Measurements from ENCODE around the gene STAMBP.
"Not testable (repeated sequence)": the region's sequence is repeated elsewhere in the genome, so short reads cannot be mapped to it uniquely, and the experiment has no call there.

The STAMBP gene

GRCh38 chr2:73903313-73903712 is 74.6 kb downstream of the STAMBP start:
- H3K4me3 ChIP-seq (ENCODE audit: low read depth, low read length): no peak overlapping the region
- no peak for DNase-seq (ENCODE audit: low read depth)
- no peak for TF ChIP-seq POLR2A (IDR thresholded peaks at IDR 0.05; ENCODE audit: extremely low read depth, insufficient read length)
- TF ChIP-seq CTCF (IDR thresholded peaks at IDR 0.05; ENCODE audit: low read depth, low read length): no peak
- no peak for TF ChIP-seq MYC (IDR thresholded peaks at IDR 0.05; ENCODE audit: low read depth, low read length)
- no peak for TF ChIP-seq MAX (IDR thresholded peaks at IDR 0.05; ENCODE audit: low read depth, low read length)

- not testable (repeated sequence) for DNase-seq (ENCODE audit: low read depth); H3K4me3 ChIP-seq (ENCODE audit: low read depth, low read length)
These were observed 75.3 kb downstream of the STAMBP start for GRCh38 chr2:73903949-73904613.

GRCh38 chr2:73904952-73905351 is 76.2 kb downstream of the STAMBP start:
- no peak overlapping the region for H3K4me3 ChIP-seq (ENCODE audit: low read depth, low read length)
- TF ChIP-seq POLR2A (IDR thresholded peaks at IDR 0.05; ENCODE audit: extremely low read depth, insufficient read length) (no peak), CTCF (IDR thresholded peaks at IDR 0.05; ENCODE audit: low read depth, low read length) (no peak), MYC (IDR thresholded peaks at IDR 0.05; ENCODE audit: low read depth, low read length) (no peak), MAX (IDR thresholded peaks at IDR 0.05; ENCODE audit: low read depth, low read length) (no peak)
- DNase-seq (ENCODE audit: low read depth): no peak

- TF ChIP-seq MYC (IDR thresholded peaks at IDR 0.05; ENCODE audit: low read depth, low read length): no peak
- TF ChIP-seq MAX (IDR thresholded peaks at IDR 0.05; ENCODE audit: low read depth, low read length): no peak
- no peak for TF ChIP-seq POLR2A (IDR thresholded peaks at IDR 0.05; ENCODE audit: extremely low read depth, insufficient read length)
- TF ChIP-seq CTCF (IDR thresholded peaks at IDR 0.05; ENCODE audit: low read depth, low read length): no peak
- no peak for DNase-seq (ENCODE audit: low read depth)
- H3K4me3 ChIP-seq (ENCODE audit: low read depth, low read length): no peak overlapping the region
These were observed 78.2 kb downstream of the STAMBP start for GRCh38 chr2:73906847-73907505.

GRCh38 chr2:73907840-73908452 is 79.2 kb downstream of the STAMBP start:
- no peak overlapping the region for H3K4me3 ChIP-seq (ENCODE audit: low read depth, low read length)
- TF ChIP-seq MAX (IDR thresholded peaks at IDR 0.05; ENCODE audit: low read depth, low read length) (peak; percentile 33; the same call in 1 of the 2 replicates), MYC (IDR thresholded peaks at IDR 0.05; ENCODE audit: low read depth, low read length) (peak; percentile 26; the same call in 1 of the 2 replicates), CTCF (IDR thresholded peaks at IDR 0.05; ENCODE audit: low read depth, low read length) (peak; percentile 72), POLR2A (IDR thresholded peaks at IDR 0.05; ENCODE audit: extremely low read depth, insufficient read length) (no peak)
- DNase-seq (ENCODE audit: low read depth): peak; percentile 75

Measured in NB4 (cell line).